ENCODE measurements around the gene TMEM266. TPM values are rescaled to one million over a fixed set of nuclear protein-coding genes. Genes with fewer than 3 reads are reported as not detected.
A peak's percentile ranks its signal among the peaks of the same experiment; 100 is the strongest.

Gene TMEM266
- total RNA-seq, 1 donor from 2014 or later: 8.1 TPM

DNA sequence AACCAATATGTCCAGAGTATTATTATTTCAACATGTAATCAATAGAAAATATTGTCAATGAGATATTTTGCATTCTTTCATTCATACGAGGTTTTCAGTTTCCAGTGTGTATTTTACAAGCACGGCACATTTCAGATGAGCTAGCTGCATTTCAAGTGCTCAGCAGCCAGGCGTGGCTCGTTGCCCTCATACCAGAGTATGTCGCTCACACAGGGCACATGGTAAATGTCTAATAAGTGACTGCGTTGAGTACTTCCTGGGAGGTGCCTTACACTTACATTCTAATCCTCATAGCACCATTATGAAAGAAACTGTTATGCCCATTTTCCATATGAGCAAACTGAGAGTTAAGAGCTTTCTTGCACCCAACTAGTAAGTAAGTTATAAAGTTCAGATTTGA, 47.4 kb downstream of the TMEM266 start:
- Mint-ChIP-seq H3K36me3 (ENCODE audit: low read depth, unreplicated experiment) (peaks cover 12% of the 10 kb centered on the region), H3K4me1 (ENCODE audit: unreplicated experiment) (no peaks in the 10 kb centered on the region), H3K27ac (ENCODE audit: unreplicated experiment) (no peak overlapping the region), H3K27me3 (ENCODE audit: unreplicated experiment) (peaks cover 5% of the 10 kb centered on the region), H3K4me3 (ENCODE audit: unreplicated experiment) (no peak overlapping the region), H3K9me3 (ENCODE audit: unreplicated experiment) (no peaks in the 10 kb centered on the region)
- no peak for TF ChIP-seq CTCF (IDR thresholded peaks at IDR 0.05; ENCODE audit: unreplicated experiment)
- DNase-seq (ENCODE audit: low spot score): no peak

GRCh38 chr15:76108021-76108723, 48.4 kb downstream of the TMEM266 start:
- H3K4me1 Mint-ChIP-seq (ENCODE audit: unreplicated experiment): no peaks in the 10 kb centered on the region
- no peaks in the 10 kb centered on the region for H3K9me3 Mint-ChIP-seq (ENCODE audit: unreplicated experiment)
- H3K27ac Mint-ChIP-seq (ENCODE audit: unreplicated experiment): no peak overlapping the region
- DNase-seq (ENCODE audit: low spot score): no peak
- peaks cover 10% of the 10 kb centered on the region for H3K36me3 Mint-ChIP-seq (ENCODE audit: low read depth, unreplicated experiment)
- H3K4me3 Mint-ChIP-seq (ENCODE audit: unreplicated experiment): no peak overlapping the region
- peaks cover 3% of the 10 kb centered on the region for H3K27me3 Mint-ChIP-seq (ENCODE audit: unreplicated experiment)
- no peak for TF ChIP-seq CTCF (IDR thresholded peaks at IDR 0.05; ENCODE audit: unreplicated experiment)

GRCh38 chr15:76109046-76109445, 49.3 kb downstream of the TMEM266 start:
- Mint-ChIP-seq H3K4me1 (ENCODE audit: unreplicated experiment) (no peaks in the 10 kb centered on the region), H3K4me3 (ENCODE audit: unreplicated experiment) (peak overlapping the region; percentile 3), H3K27me3 (ENCODE audit: unreplicated experiment) (peaks cover 3% of the 10 kb centered on the region), H3K27ac (ENCODE audit: unreplicated experiment) (no peak overlapping the region), H3K36me3 (ENCODE audit: low read depth, unreplicated experiment) (peaks cover 10% of the 10 kb centered on the region), H3K9me3 (ENCODE audit: unreplicated experiment) (no peaks in the 10 kb centered on the region)
- DNase-seq (ENCODE audit: low spot score): no peak
- TF ChIP-seq CTCF (IDR thresholded peaks at IDR 0.05; ENCODE audit: unreplicated experiment): no peak

- no peak for TF ChIP-seq CTCF (IDR thresholded peaks at IDR 0.05; ENCODE audit: unreplicated experiment)
- DNase-seq (ENCODE audit: low spot score): no peak
- Mint-ChIP-seq H3K9me3 (ENCODE audit: unreplicated experiment) (no peaks in the 10 kb centered on the region), H3K4me3 (ENCODE audit: unreplicated experiment) (no peak overlapping the region), H3K36me3 (ENCODE audit: low read depth, unreplicated experiment) (peaks cover 7% of the 10 kb centered on the region), H3K27ac (ENCODE audit: unreplicated experiment) (no peak overlapping the region), H3K27me3 (ENCODE audit: unreplicated experiment) (peaks cover 5% of the 10 kb centered on the region), H3K4me1 (ENCODE audit: unreplicated experiment) (peaks cover 20% of the 10 kb centered on the region)
Measured at GRCh38 chr15:76114561-76114960, 54.8 kb downstream of the TMEM266 start.

GRCh38 chr15:76116138-76116885, 56.5 kb downstream of the TMEM266 start:
- peaks cover 5% of the 10 kb centered on the region for H3K27me3 Mint-ChIP-seq (ENCODE audit: unreplicated experiment)
- no peaks in the 10 kb centered on the region for H3K36me3 Mint-ChIP-seq (ENCODE audit: low read depth, unreplicated experiment)
- no peak for DNase-seq (ENCODE audit: low spot score)
- no peak for TF ChIP-seq CTCF (IDR thresholded peaks at IDR 0.05; ENCODE audit: unreplicated experiment)
- no peaks in the 10 kb centered on the region for H3K9me3 Mint-ChIP-seq (ENCODE audit: unreplicated experiment)
- no peak overlapping the region for H3K4me3 Mint-ChIP-seq (ENCODE audit: unreplicated experiment)
- peak overlapping the region; percentile 65 for H3K27ac Mint-ChIP-seq (ENCODE audit: unreplicated experiment)
- peaks cover 20% of the 10 kb centered on the region for H3K4me1 Mint-ChIP-seq (ENCODE audit: unreplicated experiment)
